ENCODE measurements around the gene SLC2A10.

SLC2A10 gene

GRCh38 chr20:46665602-46666001 is 43.8 kb upstream of the SLC2A10 start (continued):
- TF ChIP-seq POU6F1 (CRISPR knock-in tag; IDR thresholded peaks at IDR 0.05; ENCODE audit: borderline replicate concordance, low read depth): no peak
- TF ChIP-seq BACH2 (CRISPR knock-in tag; IDR thresholded peaks at IDR 0.05; ENCODE audit: borderline replicate concordance): no peak

GRCh38 chr20:46666306-46666705 is 43.1 kb upstream of the SLC2A10 start:
- TF ChIP-seq ZFP3 (CRISPR knock-in tag; IDR thresholded peaks at IDR 0.05) (no peak), OSR1 (CRISPR knock-in tag; IDR thresholded peaks at IDR 0.05) (no peak), ESRRG (CRISPR knock-in tag; IDR thresholded peaks at IDR 0.05) (no peak), CREB5 (CRISPR knock-in tag; IDR thresholded peaks at IDR 0.05; ENCODE audit: low read depth) (no peak), BACH2 (CRISPR knock-in tag; IDR thresholded peaks at IDR 0.05; ENCODE audit: borderline replicate concordance) (no peak), ZNF8 (CRISPR knock-in tag; IDR thresholded peaks at IDR 0.05) (no peak), ZC3H10 (CRISPR knock-in tag; IDR thresholded peaks at IDR 0.05) (no peak), PATZ1 (CRISPR knock-in tag; IDR thresholded peaks at IDR 0.05; ENCODE audit: borderline replicate concordance) (no peak), ZNF70 (CRISPR knock-in tag; IDR thresholded peaks at IDR 0.05) (no peak), TSHZ2 (CRISPR knock-in tag; IDR thresholded peaks at IDR 0.05) (no peak)
- no peak for ATAC-seq

GRCh38 chr20:46666818-46667515 is 42.5 kb upstream of the SLC2A10 start:
- no peak for TF ChIP-seq BACH2 (CRISPR knock-in tag; IDR thresholded peaks at IDR 0.05; ENCODE audit: borderline replicate concordance)
- TF ChIP-seq RARB (CRISPR knock-in tag; IDR thresholded peaks at IDR 0.05): no peak
- TF ChIP-seq POU6F1 (CRISPR knock-in tag; IDR thresholded peaks at IDR 0.05; ENCODE audit: borderline replicate concordance, low read depth): no peak
- TF ChIP-seq ARNTL (CRISPR knock-in tag; IDR thresholded peaks at IDR 0.05; ENCODE audit: borderline replicate concordance, low read depth): no peak
- no peak for TF ChIP-seq SNAI2 (CRISPR knock-in tag; IDR thresholded peaks at IDR 0.05)
- TF ChIP-seq ZNF70 (CRISPR knock-in tag; IDR thresholded peaks at IDR 0.05): no peak
- TF ChIP-seq GLIS3 (CRISPR knock-in tag; IDR thresholded peaks at IDR 0.05): no peak
- no peak for TF ChIP-seq PPARA (CRISPR knock-in tag; IDR thresholded peaks at IDR 0.05; ENCODE audit: borderline replicate concordance)
- TF ChIP-seq CSRNP3 (CRISPR knock-in tag; IDR thresholded peaks at IDR 0.05): no peak
- no peak for TF ChIP-seq ZC3H10 (CRISPR knock-in tag; IDR thresholded peaks at IDR 0.05)
- no peak for TF ChIP-seq TOX (CRISPR knock-in tag; IDR thresholded peaks at IDR 0.05; ENCODE audit: borderline replicate concordance)
- TF ChIP-seq ESRRG (CRISPR knock-in tag; IDR thresholded peaks at IDR 0.05): no peak
- no peak for TF ChIP-seq ZFP30 (CRISPR knock-in tag; IDR thresholded peaks at IDR 0.05)
- ATAC-seq: no peak

Measured in SK-N-SH treated with all-trans-retinoic acid at 6 μM for 48 hours (cell line).